OCI-LY7 (cell line): ENCODE measurements around the gene PDZRN4.

Source experiments
- CTCF ChIP-seq: fragments of 200-600 bp; sonication (generic); conservative IDR thresholded peaks from 2 replicates; pipeline ENCODE4 v1.5.1; 2014; ENCODE audit warnings: mild to moderate bottlenecking, antibody characterized with exemption, low read length, moderate library complexity, mixed read lengths
- EZH2phosphoT487 ChIP-seq: fragments of 200-600 bp; sonication (generic); IDR thresholded peaks from 2 replicates; pipeline ENCODE4 v1.6.1; 2018; ENCODE audit warnings: low read depth, borderline replicate concordance, mild to moderate bottlenecking, mixed run types, antibody characterized with exemption, low read length, moderate library complexity, mixed read lengths

GRCh38 chr12:41521872-41522379, 333.8 kb downstream of the PDZRN4 start:
- TF ChIP-seq CTCF (no peak), EZH2phosphoT487 (no peak)
